HEK293 (cell line): ENCODE data around the gene DNAL4.

ENCODE experiments used
- YY1 ChIP-seq: fragments of 450-650 bp; formaldehyde crosslinking; IDR thresholded peaks from 2 replicates; pipeline ENCODE4 v1.5.1; 2018; ENCODE audit warnings: missing biosample characterization, missing genetic modification characterization
- ZNF155 ChIP-seq: fragments of 450-650 bp; formaldehyde crosslinking; IDR thresholded peaks from 2 replicates; pipeline ENCODE4 v1.5.1; 2016; ENCODE audit warnings: missing biosample characterization, missing genetic modification characterization
- ZNF24 ChIP-seq: fragments of 450-650 bp; formaldehyde crosslinking; IDR thresholded peaks from 2 replicates; pipeline ENCODE4 v1.5.1; 2016; ENCODE audit warnings: missing biosample characterization, missing genetic modification characterization
- ZNF629 ChIP-seq: fragments of 450-650 bp; formaldehyde crosslinking; IDR thresholded peaks from 2 replicates; pipeline ENCODE4 v1.5.1; 2017; ENCODE audit warnings: missing biosample characterization, missing genetic modification characterization
- TF ChIP-seq, protein P1 (sequence below): fragments of 450-650 bp; formaldehyde crosslinking; IDR thresholded peaks from 2 replicates; pipeline ENCODE4 v1.5.1; 2016; ENCODE audit warnings: missing biosample characterization, missing genetic modification characterization
- TF ChIP-seq, protein P2 (sequence below): fragments of 450-650 bp; formaldehyde crosslinking; IDR thresholded peaks from 2 replicates; pipeline ENCODE4 v1.5.1; 2016; ENCODE audit warnings: missing biosample characterization, missing genetic modification characterization

DNA sequence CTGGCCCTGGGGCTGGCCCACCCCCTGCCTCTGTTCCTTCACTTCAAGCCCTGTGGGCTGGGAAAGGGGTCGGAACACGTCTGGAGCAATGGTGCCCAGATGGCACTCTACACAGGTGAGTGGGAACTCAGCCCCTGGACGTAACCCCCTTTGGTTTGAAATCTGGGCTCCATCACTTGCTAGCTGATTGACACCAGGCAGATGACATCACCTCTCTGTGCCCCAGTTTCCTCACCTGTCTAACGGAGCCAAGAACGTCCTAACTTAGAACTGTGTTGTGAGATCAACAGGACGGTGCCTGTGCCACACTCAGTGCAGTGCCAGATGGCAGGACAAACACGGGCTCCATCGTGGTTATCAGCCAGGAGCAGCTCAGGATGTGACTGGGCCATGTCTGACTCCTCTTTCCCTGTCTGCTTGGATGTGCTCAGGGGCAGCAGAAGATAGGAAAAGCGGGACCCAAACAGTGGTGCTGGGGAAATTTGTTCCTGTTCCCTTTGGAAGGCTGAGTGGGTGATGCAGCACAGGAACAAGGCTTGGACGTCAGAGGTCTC, 25.5 kb upstream of the DNAL4 start:
- TF ChIP-seq ZNF155 (tag by site-specific recombination) (no peak), ZNF24 (tag by site-specific recombination) (no peak), ZNF629 (tag by site-specific recombination) (no peak), YY1 (tag by site-specific recombination) (no peak)
- TF ChIP-seq, protein P1, sequence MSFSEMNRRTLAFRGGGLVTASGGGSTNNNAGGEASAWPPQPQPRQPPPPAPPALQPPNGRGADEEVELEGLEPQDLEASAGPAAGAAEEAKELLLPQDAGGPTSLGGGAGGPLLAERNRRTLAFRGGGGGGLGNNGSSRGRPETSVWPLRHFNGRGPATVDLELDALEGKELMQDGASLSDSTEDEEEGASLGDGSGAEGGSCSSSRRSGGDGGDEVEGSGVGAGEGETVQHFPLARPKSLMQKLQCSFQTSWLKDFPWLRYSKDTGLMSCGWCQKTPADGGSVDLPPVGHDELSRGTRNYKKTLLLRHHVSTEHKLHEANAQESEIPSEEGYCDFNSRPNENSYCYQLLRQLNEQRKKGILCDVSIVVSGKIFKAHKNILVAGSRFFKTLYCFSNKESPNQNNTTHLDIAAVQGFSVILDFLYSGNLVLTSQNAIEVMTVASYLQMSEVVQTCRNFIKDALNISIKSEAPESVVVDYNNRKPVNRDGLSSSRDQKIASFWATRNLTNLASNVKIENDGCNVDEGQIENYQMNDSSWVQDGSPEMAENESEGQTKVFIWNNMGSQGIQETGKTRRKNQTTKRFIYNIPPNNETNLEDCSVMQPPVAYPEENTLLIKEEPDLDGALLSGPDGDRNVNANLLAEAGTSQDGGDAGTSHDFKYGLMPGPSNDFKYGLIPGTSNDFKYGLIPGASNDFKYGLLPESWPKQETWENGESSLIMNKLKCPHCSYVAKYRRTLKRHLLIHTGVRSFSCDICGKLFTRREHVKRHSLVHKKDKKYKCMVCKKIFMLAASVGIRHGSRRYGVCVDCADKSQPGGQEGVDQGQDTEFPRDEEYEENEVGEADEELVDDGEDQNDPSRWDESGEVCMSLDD (tag by site-specific recombination): no peak
- TF ChIP-seq, protein P2, sequence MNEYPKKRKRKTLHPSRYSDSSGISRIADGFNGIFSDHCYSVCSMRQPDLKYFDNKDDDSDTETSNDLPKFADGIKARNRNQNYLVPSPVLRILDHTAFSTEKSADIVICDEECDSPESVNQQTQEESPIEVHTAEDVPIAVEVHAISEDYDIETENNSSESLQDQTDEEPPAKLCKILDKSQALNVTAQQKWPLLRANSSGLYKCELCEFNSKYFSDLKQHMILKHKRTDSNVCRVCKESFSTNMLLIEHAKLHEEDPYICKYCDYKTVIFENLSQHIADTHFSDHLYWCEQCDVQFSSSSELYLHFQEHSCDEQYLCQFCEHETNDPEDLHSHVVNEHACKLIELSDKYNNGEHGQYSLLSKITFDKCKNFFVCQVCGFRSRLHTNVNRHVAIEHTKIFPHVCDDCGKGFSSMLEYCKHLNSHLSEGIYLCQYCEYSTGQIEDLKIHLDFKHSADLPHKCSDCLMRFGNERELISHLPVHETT: no peak
